ENCODE measurements around the gene UROC1. TPM values are rescaled to one million over a fixed set of nuclear protein-coding genes. Genes with fewer than 3 reads are reported as not detected.

Gene UROC1
- total RNA-seq, 1 experiment from 2014 or later, result not detected

DNA sequence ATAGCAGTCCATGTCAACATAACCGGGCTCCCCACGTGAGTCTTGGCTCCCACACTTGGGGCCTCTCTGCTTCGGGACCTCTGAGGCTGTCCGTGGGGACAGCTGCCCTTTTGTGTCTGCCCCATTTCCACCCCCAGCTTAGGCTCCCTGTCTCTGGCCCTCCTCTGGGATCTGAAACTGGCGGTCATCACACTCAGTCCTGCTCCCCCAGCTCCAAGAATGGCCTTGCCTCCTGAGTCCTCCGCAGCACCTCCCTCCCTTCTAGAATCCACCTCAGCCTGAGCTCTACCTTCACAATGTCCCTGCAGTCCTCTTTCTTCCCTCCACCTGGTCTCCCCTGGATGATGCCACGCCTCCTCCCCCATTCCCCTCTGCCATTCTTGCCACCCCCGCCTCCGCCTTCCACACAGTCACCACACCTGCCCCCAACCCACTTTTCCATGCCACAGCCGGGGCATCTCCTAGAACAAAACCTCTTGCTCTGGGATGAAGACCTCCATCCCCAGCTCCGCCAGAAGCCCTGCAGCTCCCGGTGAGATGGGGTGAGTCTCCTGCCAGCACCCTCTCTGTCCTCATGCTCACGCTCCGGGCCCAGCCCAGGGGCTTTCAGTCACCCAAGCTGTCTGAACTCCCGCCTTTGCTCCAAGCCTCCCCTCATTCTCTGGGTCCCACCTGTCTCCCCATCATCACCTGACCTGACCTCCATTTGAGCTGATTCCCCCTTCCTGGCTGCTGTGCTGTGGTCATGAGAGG is 34.9 kb downstream of the UROC1 start:
- POLR2A ChIA-PET (ENCODE audit: unreplicated experiment), result interaction anchor here (0.6 kb wide), 1 partner anchor 465 kb away, joined by 3 read pairs; no protein-coding TSS in a partner anchor
- Histone ChIP-seq H3K4me1 (replicated peaks; ENCODE audit: insufficient read depth) (no peaks in the 10 kb centered on the region), H2AFZ (no peak overlapping the region), H3K36me3 (ENCODE audit: low read depth) (no peaks in the 10 kb centered on the region), H3K9me3 (ENCODE audit: insufficient read depth, low read depth) (no peaks in the 10 kb centered on the region), H3K4me2 (no peak overlapping the region), H4K20me1 (ENCODE audit: insufficient read depth) (no peaks in the 10 kb centered on the region), H3F3A (ENCODE audit: insufficient read depth, low read depth) (no peaks in the 10 kb centered on the region), H3K79me2 (ENCODE audit: low read depth) (no peaks in the 10 kb centered on the region), H3K27me3 (ENCODE audit: insufficient read depth, low read depth) (no peaks in the 10 kb centered on the region), H3K27ac (no peak overlapping the region), H3K4me3 (no peak overlapping the region), H3K9me2 (ENCODE audit: insufficient read depth) (no peaks in the 10 kb centered on the region)
- TF ChIP-seq, protein P1, sequence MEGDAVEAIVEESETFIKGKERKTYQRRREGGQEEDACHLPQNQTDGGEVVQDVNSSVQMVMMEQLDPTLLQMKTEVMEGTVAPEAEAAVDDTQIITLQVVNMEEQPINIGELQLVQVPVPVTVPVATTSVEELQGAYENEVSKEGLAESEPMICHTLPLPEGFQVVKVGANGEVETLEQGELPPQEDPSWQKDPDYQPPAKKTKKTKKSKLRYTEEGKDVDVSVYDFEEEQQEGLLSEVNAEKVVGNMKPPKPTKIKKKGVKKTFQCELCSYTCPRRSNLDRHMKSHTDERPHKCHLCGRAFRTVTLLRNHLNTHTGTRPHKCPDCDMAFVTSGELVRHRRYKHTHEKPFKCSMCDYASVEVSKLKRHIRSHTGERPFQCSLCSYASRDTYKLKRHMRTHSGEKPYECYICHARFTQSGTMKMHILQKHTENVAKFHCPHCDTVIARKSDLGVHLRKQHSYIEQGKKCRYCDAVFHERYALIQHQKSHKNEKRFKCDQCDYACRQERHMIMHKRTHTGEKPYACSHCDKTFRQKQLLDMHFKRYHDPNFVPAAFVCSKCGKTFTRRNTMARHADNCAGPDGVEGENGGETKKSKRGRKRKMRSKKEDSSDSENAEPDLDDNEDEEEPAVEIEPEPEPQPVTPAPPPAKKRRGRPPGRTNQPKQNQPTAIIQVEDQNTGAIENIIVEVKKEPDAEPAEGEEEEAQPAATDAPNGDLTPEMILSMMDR (conservative IDR thresholded peaks at IDR 0.05), result no peak
- no peak for TF ChIP-seq EZH2 (IDR thresholded peaks at IDR 0.05; ENCODE audit: low read depth)
- intact Hi-C loops (cut with micrococcal nuclease; ENCODE audit: unreplicated experiment), result no loop called here
- DNase-seq, result no peak
- CTCF ChIA-PET, result no interaction called here
- no TSS peak for BruUV-seq (replicated peaks)

- BruUV-seq (replicated peaks), result no TSS peak
- DNase-seq, result peak in 1 of 2 experiments; percentile 29
- TF ChIP-seq EZH2 (IDR thresholded peaks at IDR 0.05; ENCODE audit: low read depth), result no peak
- TF ChIP-seq, protein P1 (conservative IDR thresholded peaks at IDR 0.05), result no peak
Measured at GRCh38 chr3:126481808-126482502, 35.6 kb downstream of the UROC1 start.

DNA sequence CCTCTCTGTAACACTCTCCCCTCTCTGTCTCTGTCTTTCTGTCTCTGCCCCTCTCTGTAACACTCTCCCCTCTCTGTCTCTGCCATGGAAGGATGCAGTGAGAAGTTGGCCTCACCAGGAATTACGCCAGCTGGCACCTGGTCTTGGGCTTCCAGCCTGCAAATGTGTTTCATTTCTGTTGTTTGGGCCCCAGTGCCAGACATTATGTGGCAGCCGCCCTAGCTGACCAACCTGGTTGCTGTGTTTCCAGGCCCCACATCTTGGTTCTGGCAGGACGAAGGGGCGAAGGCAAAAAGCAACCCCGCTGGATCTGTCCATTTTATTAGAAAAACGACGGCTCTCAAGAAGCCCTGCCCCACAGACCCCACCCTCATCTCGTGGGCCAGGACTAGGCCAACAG is 36.7 kb downstream of the UROC1 start:
- no peaks in the 10 kb centered on the region for H3K36me3 ChIP-seq (ENCODE audit: low read depth)
- no peak overlapping the region for H3K4me3 ChIP-seq
- H3K79me2 ChIP-seq (ENCODE audit: low read depth), result no peaks in the 10 kb centered on the region
- no peaks in the 10 kb centered on the region for H3K9me3 ChIP-seq (ENCODE audit: insufficient read depth, low read depth)
- no peaks in the 10 kb centered on the region for H4K20me1 ChIP-seq (ENCODE audit: insufficient read depth)
- no TSS peak for BruUV-seq (replicated peaks)
- no peak overlapping the region for H2AFZ ChIP-seq
- peaks cover 5% of the 10 kb centered on the region; the same call in 1 of the 2 replicates for H3F3A ChIP-seq (ENCODE audit: insufficient read depth, low read depth)
- TF ChIP-seq, protein P1 (conservative IDR thresholded peaks at IDR 0.05), result no peak
- TF ChIP-seq EZH2 (IDR thresholded peaks at IDR 0.05; ENCODE audit: low read depth), result no peak
- no peaks in the 10 kb centered on the region for H3K9me2 ChIP-seq (ENCODE audit: insufficient read depth)
- DNase-seq, result no peak
- no peaks in the 10 kb centered on the region; the same call in 1 of the 2 replicates for H3K4me1 ChIP-seq (replicated peaks; ENCODE audit: insufficient read depth)
- CTCF ChIA-PET, result no interaction called here
- no peaks in the 10 kb centered on the region for H3K27me3 ChIP-seq (ENCODE audit: insufficient read depth, low read depth)
- H3K4me2 ChIP-seq, result no peak overlapping the region
- no peak overlapping the region for H3K27ac ChIP-seq
- POLR2A ChIA-PET (ENCODE audit: unreplicated experiment), result no interaction called here
- intact Hi-C loops (cut with micrococcal nuclease; ENCODE audit: unreplicated experiment), result no loop called here

More at GRCh38 chr3:126481808-126482502, 35.6 kb downstream of the UROC1 start:
- Histone ChIP-seq H3K27ac (no peak overlapping the region), H3K9me3 (ENCODE audit: insufficient read depth, low read depth) (no peaks in the 10 kb centered on the region), H3K4me2 (no peak overlapping the region), H4K20me1 (ENCODE audit: insufficient read depth) (no peaks in the 10 kb centered on the region), H3F3A (ENCODE audit: insufficient read depth, low read depth) (no peaks in the 10 kb centered on the region), H3K36me3 (ENCODE audit: low read depth) (no peaks in the 10 kb centered on the region), H3K79me2 (ENCODE audit: low read depth) (no peaks in the 10 kb centered on the region), H3K27me3 (ENCODE audit: insufficient read depth, low read depth) (no peaks in the 10 kb centered on the region), H2AFZ (no peak overlapping the region), H3K4me3 (no peak overlapping the region), H3K9me2 (ENCODE audit: insufficient read depth) (no peaks in the 10 kb centered on the region), H3K4me1 (replicated peaks; ENCODE audit: insufficient read depth) (no peaks in the 10 kb centered on the region; the same call in 1 of the 2 replicates)
- CTCF ChIA-PET, result no interaction called here
- intact Hi-C loops (cut with micrococcal nuclease; ENCODE audit: unreplicated experiment), result no loop called here
- POLR2A ChIA-PET (ENCODE audit: unreplicated experiment), result no interaction called here

Data from PC-9 (cell line).